GM12891 (cell line): Measurements from ENCODE around the gene DNAJC4.

Experiments
- DNase-seq: peaks from one replicate; pipeline ENCODE4 v3.0.0; 2011; ENCODE audit warnings: low spot score; ENCODE audit not compliant: insufficient read length
- FAIRE-seq: peaks from 2 replicates; lab custom pipeline; 2011; peaks lifted over from hg19 to GRCh38; lab: Jason Lieb, UNC
- PAX5 ChIP-seq: IDR thresholded peaks from 2 replicates; pipeline ENCODE4 v1.6.1; 2011; ENCODE audit warnings: low read length, moderate library complexity, mild to moderate bottlenecking; ENCODE audit not compliant: insufficient read depth, severe bottlenecking
- POLR2A ChIP-seq: IDR thresholded peaks from 2 replicates; pipeline ENCODE4 v1.6.1; 2011; ENCODE audit warnings: low read depth, low read length, control low read depth
- POLR2AphosphoS5 ChIP-seq: IDR thresholded peaks from 2 replicates; pipeline ENCODE4 v1.6.1; 2011; ENCODE audit warnings: low read depth, low read length, control low read depth
- POU2F2 ChIP-seq: IDR thresholded peaks from 2 replicates; pipeline ENCODE4 v1.6.1; 2011; ENCODE audit warnings: low read depth, mild to moderate bottlenecking, control low read depth, low read length, moderate library complexity
- SPI1 ChIP-seq: IDR thresholded peaks from 2 replicates; pipeline ENCODE4 v1.6.1; 2011; ENCODE audit warnings: low read depth, low read length, control low read depth
- TAF1 ChIP-seq: IDR thresholded peaks from 2 replicates; pipeline ENCODE4 v1.6.1; 2011; ENCODE audit warnings: low read depth, low read length, control low read depth

The DNAJC4 gene

DNA sequence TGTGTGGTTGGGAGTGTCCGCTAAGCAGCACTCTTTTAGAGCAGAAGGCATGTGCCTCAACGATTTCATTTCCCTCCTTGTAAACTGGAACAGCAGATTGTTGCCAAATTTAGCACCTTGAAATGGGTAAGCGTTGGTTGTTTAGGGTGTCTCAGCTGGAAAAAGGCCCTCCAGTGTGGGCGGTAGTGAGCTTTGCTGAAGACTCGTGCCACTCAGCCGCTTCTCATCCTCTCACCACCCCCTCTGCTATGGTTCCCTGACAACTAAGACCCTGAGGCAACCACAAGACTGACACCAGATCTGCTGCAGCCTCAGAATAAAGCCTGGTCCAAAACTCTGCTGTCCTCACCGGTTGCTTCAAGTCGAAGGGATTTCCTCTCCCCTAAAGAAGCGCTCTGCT is 33.7 kb upstream of the DNAJC4 start:
- TF ChIP-seq PAX5 (no peak), POLR2A (no peak), POU2F2 (no peak), SPI1 (no peak), TAF1 (no peak), POLR2AphosphoS5 (no peak)
- DNase-seq (no peak), FAIRE-seq (no peak)

GRCh38 chr11:64198511-64198910 is 31.8 kb upstream of the DNAJC4 start:
- DNase-seq (no peak), FAIRE-seq (no peak)

DNA sequence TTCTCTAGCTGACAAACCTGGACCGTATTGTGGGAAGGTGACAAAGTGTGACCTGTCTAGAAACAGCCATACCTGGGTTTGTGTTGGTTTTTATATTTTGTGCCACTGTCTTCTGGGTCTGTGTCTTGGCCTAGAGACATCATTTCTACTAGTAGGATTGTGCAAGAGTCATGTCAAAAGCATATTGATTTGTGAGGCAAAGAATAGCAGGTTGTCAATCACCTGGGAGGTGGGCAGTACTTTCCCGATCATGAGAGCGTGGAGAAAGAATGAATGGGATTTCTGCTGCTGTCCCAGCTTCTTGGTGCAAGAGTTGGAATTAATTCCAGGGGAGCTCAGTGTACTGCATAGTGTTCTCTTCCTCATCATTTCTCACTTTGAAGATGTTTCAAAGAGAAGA is 28.8 kb upstream of the DNAJC4 start:
- FAIRE-seq: no peak
- no peak for TF ChIP-seq TAF1
- no peak for TF ChIP-seq POLR2AphosphoS5
- TF ChIP-seq POLR2A: no peak
- no peak for TF ChIP-seq PAX5
- TF ChIP-seq POU2F2: no peak
- TF ChIP-seq SPI1: no peak
- no peak for DNase-seq

More at GRCh38 chr11:64198511-64198910, 31.8 kb upstream of the DNAJC4 start:
- TF ChIP-seq POU2F2 (no peak), SPI1 (no peak), POLR2A (no peak), TAF1 (no peak), POLR2AphosphoS5 (no peak)

DNA sequence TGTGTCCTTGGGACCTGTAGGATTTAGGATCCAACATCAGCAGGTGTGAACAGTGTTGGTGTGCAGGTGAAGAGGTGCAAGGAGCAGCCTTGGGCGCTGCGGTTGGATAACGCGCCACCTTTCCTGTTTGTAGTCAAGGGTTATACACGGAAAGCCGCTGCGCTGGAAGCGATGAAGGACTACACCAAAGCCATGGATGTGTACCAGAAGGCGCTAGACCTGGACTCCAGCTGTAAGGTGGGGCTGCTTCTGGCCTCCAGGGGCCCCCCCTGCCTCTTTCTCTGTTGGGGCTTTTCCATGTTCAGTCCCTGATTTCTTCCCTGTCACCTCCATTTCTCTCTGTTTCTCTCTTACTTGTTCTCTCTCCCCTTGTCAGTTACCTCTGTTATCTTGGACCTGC is 27.4 kb upstream of the DNAJC4 start:
- no peak for TF ChIP-seq PAX5
- no peak for TF ChIP-seq POLR2A
- no peak for TF ChIP-seq POLR2AphosphoS5
- no peak for TF ChIP-seq POU2F2
- TF ChIP-seq TAF1: no peak
- TF ChIP-seq SPI1: no peak
- FAIRE-seq (no peak), DNase-seq (no peak)

DNA sequence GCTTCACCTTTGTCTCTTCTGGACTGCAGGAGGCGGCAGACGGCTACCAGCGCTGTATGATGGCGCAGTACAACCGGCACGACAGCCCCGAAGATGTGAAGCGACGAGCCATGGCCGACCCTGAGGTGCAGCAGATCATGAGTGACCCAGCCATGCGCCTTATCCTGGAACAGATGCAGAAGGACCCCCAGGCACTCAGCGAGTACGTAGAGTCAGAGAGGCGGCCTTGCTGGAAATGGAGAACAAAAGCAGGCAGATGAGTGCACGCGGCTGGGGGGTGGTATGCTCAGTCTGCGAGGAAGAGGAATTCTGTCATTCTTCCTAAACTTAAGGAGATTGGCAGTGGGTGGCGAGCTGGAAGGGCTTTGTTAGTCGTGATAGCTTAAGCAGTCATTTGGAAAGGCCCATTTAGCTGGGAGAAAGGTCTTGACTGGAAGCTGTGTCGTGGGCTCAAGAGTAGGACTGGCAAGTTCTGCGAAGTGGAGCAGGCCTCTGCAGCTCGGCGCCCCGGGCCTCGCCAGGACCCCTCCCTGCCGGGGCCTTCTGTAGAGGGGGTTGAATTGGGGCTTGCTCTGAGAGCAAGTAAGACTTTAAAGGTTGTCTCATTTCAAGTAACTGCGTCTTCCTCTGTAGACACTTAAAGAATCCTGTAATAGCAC is 26.8 kb upstream of the DNAJC4 start:
- no peak for TF ChIP-seq TAF1
- TF ChIP-seq POLR2A: no peak
- no peak for TF ChIP-seq POU2F2
- no peak for TF ChIP-seq PAX5
- no peak for TF ChIP-seq POLR2AphosphoS5
- TF ChIP-seq SPI1: no peak
- FAIRE-seq (no peak), DNase-seq (no peak)

GRCh38 chr11:64204080-64204440 is 26.3 kb upstream of the DNAJC4 start:
- FAIRE-seq: no peak
- TF ChIP-seq POLR2AphosphoS5: no peak
- no peak for TF ChIP-seq TAF1
- no peak for TF ChIP-seq POU2F2
- TF ChIP-seq PAX5: no peak
- TF ChIP-seq POLR2A: no peak
- TF ChIP-seq SPI1: no peak
- no peak for DNase-seq

DNA sequence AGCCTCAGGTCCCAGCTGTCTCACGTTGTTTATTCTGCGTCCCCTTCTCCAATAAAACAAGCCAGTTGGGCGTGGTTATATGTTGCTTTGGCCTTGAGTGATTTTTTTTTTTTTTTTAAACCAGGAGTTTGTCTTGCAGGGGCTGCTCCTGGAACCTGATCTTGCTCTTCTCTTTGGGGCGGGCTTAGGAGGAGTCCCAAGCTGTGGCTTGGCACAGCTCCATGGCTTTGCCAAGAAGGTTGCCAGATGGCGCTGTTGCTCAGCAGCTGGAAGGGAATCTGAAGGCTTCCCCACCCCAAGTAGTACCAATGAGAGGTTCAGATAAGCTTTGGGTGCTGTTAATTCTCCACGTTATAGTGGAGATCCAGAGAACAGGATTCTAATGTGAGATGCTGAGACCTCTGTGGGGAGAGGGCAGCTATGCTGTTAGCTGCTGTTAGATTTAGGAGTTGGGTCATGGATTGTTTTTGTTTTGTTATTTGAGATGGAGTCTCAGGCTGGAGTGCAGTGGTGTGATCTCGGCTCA is 25.8 kb upstream of the DNAJC4 start:
- FAIRE-seq: peak; percentile 71
- no peak for TF ChIP-seq SPI1
- TF ChIP-seq POLR2AphosphoS5: 0 out of 2 replicates have a peak, but pooled peaks have one; percentile 36
- TF ChIP-seq PAX5: no peak
- TF ChIP-seq TAF1: no peak
- TF ChIP-seq POU2F2: no peak
- 0 out of 2 replicates have a peak, but pooled peaks have one; percentile 30 for TF ChIP-seq POLR2A
- DNase-seq: peak; percentile 73

DNA sequence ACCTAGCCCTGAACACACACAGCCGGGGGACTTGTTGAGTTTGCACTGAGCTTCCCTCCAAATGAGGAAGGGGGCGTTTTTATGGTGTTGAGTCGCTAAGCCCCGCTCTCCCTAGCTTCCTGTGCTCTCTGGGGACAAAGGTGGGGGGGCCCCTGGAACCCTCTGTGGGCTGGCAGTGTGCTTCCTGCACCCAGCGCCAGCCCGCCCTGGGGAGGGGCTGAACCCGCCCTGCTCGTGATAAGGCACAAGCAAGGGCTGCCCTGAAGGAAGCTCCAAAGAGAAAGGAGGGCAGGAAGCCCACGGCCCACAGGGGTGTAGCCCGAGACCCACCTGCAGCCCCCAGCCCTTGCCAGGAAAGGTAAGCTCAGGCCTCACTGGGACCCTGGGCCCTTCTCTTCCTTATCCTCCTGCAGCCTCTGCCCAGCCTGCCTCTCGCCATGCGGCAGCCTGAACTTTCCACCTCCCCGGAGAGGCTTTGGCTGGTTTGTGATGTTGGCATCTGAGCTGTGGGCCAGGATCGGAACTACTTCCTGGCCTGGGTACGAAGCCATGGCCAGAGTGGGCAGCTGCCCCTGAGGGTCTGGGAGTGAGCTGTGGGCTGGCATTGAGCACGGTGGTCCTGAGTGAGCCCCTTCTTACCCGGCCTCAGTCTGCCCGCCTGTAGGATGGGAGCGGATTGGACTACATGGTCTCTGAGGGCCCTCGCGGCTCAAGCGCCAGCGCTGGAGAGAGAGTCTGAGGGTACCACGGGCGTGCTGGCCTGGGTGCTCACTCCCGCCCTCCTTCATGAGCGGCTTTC is 23.7 kb upstream of the DNAJC4 start, which contains the start of gene FERMT3:
FERMT3 (plus strand) TSS at position 265 of the 799 bp plus-strand sequence. CDS start 644 bp downstream, outside the sequence.
- DNase-seq (peak; percentile 61), FAIRE-seq (peak; percentile 81)
- peak; percentile 51 for TF ChIP-seq SPI1
- no peak for TF ChIP-seq POU2F2
- TF ChIP-seq PAX5: no peak
- no peak for TF ChIP-seq TAF1
- TF ChIP-seq POLR2A: peak; percentile 60
- TF ChIP-seq POLR2AphosphoS5: peak; percentile 38; the same call in 1 of the 2 replicates

DNA sequence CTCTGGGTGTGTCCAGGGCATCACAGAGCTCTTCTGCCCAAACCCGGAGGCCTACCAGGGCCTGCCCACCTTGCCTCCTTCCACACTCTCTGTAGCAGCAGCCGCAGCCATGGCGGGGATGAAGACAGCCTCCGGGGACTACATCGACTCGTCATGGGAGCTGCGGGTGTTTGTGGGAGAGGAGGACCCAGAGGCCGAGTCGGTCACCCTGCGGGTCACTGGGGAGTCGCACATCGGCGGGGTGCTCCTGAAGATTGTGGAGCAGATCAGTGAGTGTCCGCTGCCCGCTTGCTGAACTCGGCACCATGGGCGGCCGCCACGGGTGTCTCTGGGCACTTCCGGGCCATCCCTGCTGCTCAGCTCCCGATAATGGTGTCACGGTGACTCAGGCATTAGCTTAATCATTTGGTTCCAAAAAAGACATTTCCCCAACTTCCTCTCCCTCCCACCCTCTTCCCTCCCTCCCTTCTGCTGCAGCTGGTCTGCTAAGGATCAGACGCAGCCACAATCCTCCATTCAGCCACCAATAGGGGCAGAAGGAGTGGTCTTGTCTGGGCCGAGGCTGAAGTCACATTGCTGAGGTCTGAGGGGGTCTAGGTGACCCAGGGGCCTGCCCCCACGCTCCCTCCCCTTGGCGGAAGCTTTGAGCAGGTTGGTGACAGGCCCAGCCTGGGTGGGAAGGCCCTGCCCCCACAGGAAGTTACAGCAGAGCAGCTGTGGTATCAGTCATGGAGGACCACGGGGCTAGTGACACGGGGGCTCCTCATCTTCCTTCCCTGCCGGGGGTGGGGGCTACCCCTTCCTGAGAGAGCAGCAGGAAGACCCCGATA is 22.9 kb upstream of the DNAJC4 start:
- DNase-seq: peak; percentile 97
- TF ChIP-seq PAX5 (no peak), POLR2AphosphoS5 (peak; percentile 85), SPI1 (0 out of 2 replicates have a peak, but pooled peaks have one; percentile 29), POU2F2 (no peak), POLR2A (no peak; the same call in 1 of the 2 replicates), TAF1 (peak; percentile 87; the same call in 1 of the 2 replicates)
- peak; percentile 98 for FAIRE-seq
